GM18517 (cell line): ENCODE data around the gene ATP5ME.
"Not testable (repeated sequence)": the region's sequence is repeated elsewhere in the genome, so short reads cannot be mapped to it uniquely, and the experiment has no call there.

Experiments used
- ATAC-seq: cut with Tn5 transposase; IDR thresholded peaks from one replicate; pipeline ENCODE4 v1.9.1; 2021; ENCODE audit warnings: mild to moderate bottlenecking, moderate library complexity; ENCODE audit not compliant: unreplicated experiment

The ATP5ME gene

GRCh38 chr4:674172-675035, at the start of gene ATP5ME, which contains the start of gene MYL5:
Gene ATP5ME, minus strand, starts transcription at chr4:674276. Its CDS starts 29 bp downstream, at chr4:674247.
Gene MYL5, plus strand, starts transcription at chr4:674542. Its CDS starts 3,485 bp downstream, at chr4:678027.
- ATAC-seq = peak; percentile 76

GRCh38 chr4:722851-723360, 48.8 kb upstream of the ATP5ME start:
- ATAC-seq = no peak

GRCh38 chr4:722169-722725, 48.2 kb upstream of the ATP5ME start:
- no peak for ATAC-seq

GRCh38 chr4:721261-722168, 47.4 kb upstream of the ATP5ME start:
- no peak for ATAC-seq

- no peak for ATAC-seq
Observed at GRCh38 chr4:720111-720860, 46.2 kb upstream of the ATP5ME start.

GRCh38 chr4:718460-718859, 44.4 kb upstream of the ATP5ME start:
- ATAC-seq = no peak

- ATAC-seq = no peak
Observed at GRCh38 chr4:717601-718320, 43.7 kb upstream of the ATP5ME start.

- no peak for ATAC-seq
Observed at GRCh38 chr4:714087-714486, 40.0 kb upstream of the ATP5ME start.

GRCh38 chr4:712916-713632, 39.0 kb upstream of the ATP5ME start:
- ATAC-seq = no peak

- ATAC-seq = no peak
Observed at GRCh38 chr4:712093-712492, 38.0 kb upstream of the ATP5ME start.

- no peak for ATAC-seq
Observed at GRCh38 chr4:710916-711315, 36.8 kb upstream of the ATP5ME start.

- no peak for ATAC-seq
Observed at GRCh38 chr4:710116-710515, 36.0 kb upstream of the ATP5ME start.

GRCh38 chr4:709348-709747, 35.3 kb upstream of the ATP5ME start:
- no peak for ATAC-seq

GRCh38 chr4:708631-708933, 34.5 kb upstream of the ATP5ME start:
- ATAC-seq = no peak

- no peak for ATAC-seq
Observed at GRCh38 chr4:707929-708630, 34.0 kb upstream of the ATP5ME start.

- ATAC-seq = no peak
Observed at GRCh38 chr4:706834-707598, 32.9 kb upstream of the ATP5ME start.

GRCh38 chr4:706083-706633, 32.1 kb upstream of the ATP5ME start:
- not testable (repeated sequence) for ATAC-seq
